Smooth muscle cell of the umbilical artery (primary cell): ENCODE results near the gene ANKRD34B. TPM values are rescaled to one million over a fixed set of nuclear protein-coding genes. Genes with fewer than 3 reads are reported as not detected.

Experiments
- total RNA-seq: library from RNA; depleted of rRNA; stranded (reverse); fragments of >200 nt; gene quantifications from 2 replicates; pipeline ENCODE4 v1.2.3, GENCODE V29; 2014

The ANKRD34B gene
- total RNA-seq: not detected in 2 replicates

DNA sequence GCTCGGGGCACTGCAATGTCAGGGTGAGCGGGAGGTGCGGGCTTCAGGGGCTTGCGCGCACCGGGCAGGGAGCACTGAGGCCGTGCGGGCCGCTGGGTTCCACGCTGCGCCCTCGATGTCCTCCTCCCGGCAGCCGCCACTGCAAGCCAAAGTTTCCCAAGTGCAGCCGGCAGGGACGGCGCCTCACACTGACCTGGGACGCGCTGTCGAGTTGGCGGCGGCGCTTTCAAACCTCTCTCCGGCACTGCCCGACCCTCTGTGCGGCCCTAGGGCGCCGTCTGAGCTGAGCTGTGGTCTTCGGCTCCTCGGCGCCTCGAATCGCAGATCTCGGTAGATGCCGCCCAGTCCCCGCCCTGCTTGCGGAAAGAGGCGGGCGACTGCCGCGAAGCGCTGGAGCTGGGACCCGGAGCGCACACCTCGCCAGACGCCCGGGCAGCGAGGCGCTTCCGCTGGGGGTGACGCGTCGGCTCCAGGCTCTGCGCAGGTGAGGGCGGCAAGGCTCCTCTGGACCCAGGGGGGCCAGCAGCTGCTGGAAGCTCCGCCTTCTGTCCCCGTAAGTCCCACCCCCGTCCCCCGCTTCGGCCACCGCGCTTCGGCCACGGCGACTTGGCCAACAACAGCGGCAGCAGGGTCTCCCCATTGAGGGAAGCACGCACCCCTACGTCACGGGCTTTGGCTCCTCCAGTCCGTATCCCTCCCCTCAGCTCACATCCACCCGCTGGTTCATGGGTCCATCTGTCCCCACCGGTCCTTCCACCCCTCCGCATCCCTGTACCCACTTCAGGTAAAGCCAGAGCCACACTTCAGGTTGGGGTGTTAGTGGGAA, at the start of gene ANKRD34B:
ANKRD34B (minus strand) TSS at position 320 of the 826 bp plus-strand sequence. CDS start 10,261 bp downstream, outside the sequence.

Other genes with a start within 250 kb of the ANKRD34B start
- 31.8 and 37.9 TPM in 2 replicates for gene ZFYVE16, start 162.2 kb downstream of the ANKRD34B start, total RNA-seq
- 4.6 and 11.3 TPM in 2 replicates for gene FAM151B, start 82.2 kb downstream of the ANKRD34B start, total RNA-seq
- gene MSH3, start 84.4 kb upstream of the ANKRD34B start, total RNA-seq: 19.9 and 25.6 TPM in 2 replicates
- 8.0 and 14.8 TPM in 2 replicates for gene DHFR, start 84.7 kb upstream of the ANKRD34B start, total RNA-seq